ENCODE measurements around the gene LAMA2.

LAMA2 gene

GRCh38 chr6:129329678-129330077 is 446.7 kb downstream of the LAMA2 start:
- no peak for DNase-seq

- no peak for DNase-seq
These were observed 448.7 kb downstream of the LAMA2 start for GRCh38 chr6:129331450-129332138.

GRCh38 chr6:129335792-129336191 is 452.9 kb downstream of the LAMA2 start:
- no peak for DNase-seq

- DNase-seq, result no peak
These were observed 455.7 kb downstream of the LAMA2 start for GRCh38 chr6:129338683-129339082.

GRCh38 chr6:129340983-129341382 is 458.0 kb downstream of the LAMA2 start:
- DNase-seq, result no peak

- no peak for DNase-seq
These were observed 459.3 kb downstream of the LAMA2 start for GRCh38 chr6:129342243-129342642.

- DNase-seq, result no peak
These were observed 459.9 kb downstream of the LAMA2 start for GRCh38 chr6:129342796-129343195.

- no peak for DNase-seq
These were observed 461.4 kb downstream of the LAMA2 start for GRCh38 chr6:129344379-129344778.

- DNase-seq, result no peak
These were observed 463.0 kb downstream of the LAMA2 start for GRCh38 chr6:129345890-129346289.

- DNase-seq, result no peak
These were observed 464.0 kb downstream of the LAMA2 start for GRCh38 chr6:129346964-129347363.

GRCh38 chr6:129350278-129350677 is 467.3 kb downstream of the LAMA2 start:
- DNase-seq, result no peak

- DNase-seq, result no peak
These were observed 468.9 kb downstream of the LAMA2 start for GRCh38 chr6:129351807-129352206.

GRCh38 chr6:129353067-129353466 is 470.1 kb downstream of the LAMA2 start:
- DNase-seq, result no peak

- DNase-seq, result no peak
These were observed 473.2 kb downstream of the LAMA2 start for GRCh38 chr6:129356129-129356528.

GRCh38 chr6:129359811-129360681 is 477.1 kb downstream of the LAMA2 start:
- DNase-seq, result no peak

- DNase-seq, result no peak
These were observed 477.7 kb downstream of the LAMA2 start for GRCh38 chr6:129360682-129360955.

- DNase-seq, result no peak
These were observed 481.1 kb downstream of the LAMA2 start for GRCh38 chr6:129364037-129364436.

- no peak for DNase-seq
These were observed 481.8 kb downstream of the LAMA2 start for GRCh38 chr6:129364767-129365166.

- no peak for DNase-seq
These were observed 485.1 kb downstream of the LAMA2 start for GRCh38 chr6:129368076-129368475.

GRCh38 chr6:129368970-129369369 is 486.0 kb downstream of the LAMA2 start:
- DNase-seq, result no peak

GRCh38 chr6:129369737-129370136 is 486.8 kb downstream of the LAMA2 start:
- no peak for DNase-seq

GRCh38 chr6:129370268-129370916 is 487.5 kb downstream of the LAMA2 start:
- peak; percentile 40 for DNase-seq

GRCh38 chr6:129381885-129382284 is 498.9 kb downstream of the LAMA2 start:
- DNase-seq, result no peak

- DNase-seq, result no peak
These were observed 500.0 kb downstream of the LAMA2 start for GRCh38 chr6:129382916-129383315.
